Measurements from ENCODE around the gene PERCC1.

DNA sequence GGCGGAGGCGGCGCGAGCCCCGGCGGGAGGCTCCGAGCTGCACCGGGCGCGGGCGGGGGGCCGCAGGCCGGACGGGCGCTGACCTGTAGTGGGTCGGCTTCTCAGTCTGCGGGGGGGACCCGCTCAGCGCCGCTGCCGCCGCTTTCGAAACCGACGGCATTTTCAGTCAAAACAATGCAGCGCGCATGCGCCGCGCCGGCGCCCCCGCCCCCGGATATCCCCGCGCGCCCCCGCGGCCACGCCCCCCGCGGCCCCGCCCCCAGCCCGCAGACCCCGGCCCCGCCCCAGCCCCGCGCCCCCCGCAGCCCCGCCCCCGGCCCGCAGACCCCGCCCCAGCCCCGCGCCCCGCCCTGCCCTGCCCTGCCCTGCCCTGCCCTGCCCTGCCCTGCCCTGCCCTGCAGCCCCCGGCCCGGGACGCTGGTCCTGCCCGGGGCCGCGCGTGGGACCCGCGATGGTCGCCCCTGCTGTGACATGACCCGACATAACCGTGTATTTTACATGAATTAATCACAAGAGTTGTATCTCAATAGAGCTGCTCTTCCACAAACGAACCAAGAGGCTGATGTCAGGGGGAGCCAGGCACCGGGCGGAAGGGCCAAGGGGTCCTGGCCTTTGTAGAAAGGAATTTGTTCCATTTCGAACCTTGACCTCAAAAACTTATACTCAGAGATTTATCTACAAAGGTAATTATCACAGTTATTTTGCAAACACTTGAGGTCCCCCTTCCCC is 16.2 kb upstream of the PERCC1 start, which contains the start of gene UNKL:
- TF ChIP-seq, protein P1, sequence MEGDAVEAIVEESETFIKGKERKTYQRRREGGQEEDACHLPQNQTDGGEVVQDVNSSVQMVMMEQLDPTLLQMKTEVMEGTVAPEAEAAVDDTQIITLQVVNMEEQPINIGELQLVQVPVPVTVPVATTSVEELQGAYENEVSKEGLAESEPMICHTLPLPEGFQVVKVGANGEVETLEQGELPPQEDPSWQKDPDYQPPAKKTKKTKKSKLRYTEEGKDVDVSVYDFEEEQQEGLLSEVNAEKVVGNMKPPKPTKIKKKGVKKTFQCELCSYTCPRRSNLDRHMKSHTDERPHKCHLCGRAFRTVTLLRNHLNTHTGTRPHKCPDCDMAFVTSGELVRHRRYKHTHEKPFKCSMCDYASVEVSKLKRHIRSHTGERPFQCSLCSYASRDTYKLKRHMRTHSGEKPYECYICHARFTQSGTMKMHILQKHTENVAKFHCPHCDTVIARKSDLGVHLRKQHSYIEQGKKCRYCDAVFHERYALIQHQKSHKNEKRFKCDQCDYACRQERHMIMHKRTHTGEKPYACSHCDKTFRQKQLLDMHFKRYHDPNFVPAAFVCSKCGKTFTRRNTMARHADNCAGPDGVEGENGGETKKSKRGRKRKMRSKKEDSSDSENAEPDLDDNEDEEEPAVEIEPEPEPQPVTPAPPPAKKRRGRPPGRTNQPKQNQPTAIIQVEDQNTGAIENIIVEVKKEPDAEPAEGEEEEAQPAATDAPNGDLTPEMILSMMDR (IDR thresholded peaks at IDR 0.05) = no peak
- TF ChIP-seq POLR2A (IDR thresholded peaks at IDR 0.05) = peak in 1 of 2 donors; percentile 39
